GM12864 (cell line): ENCODE data around the gene SIRT1.

Source experiments
- DNase-seq: peaks from one replicate; pipeline ENCODE4 v3.0.0-alpha.2; 2011; ENCODE audit warnings: low read depth
- H3K4me3 ChIP-seq: 2 replicates; pipeline ENCODE4 v1.5.1; 2011; ENCODE audit warnings: mild to moderate bottlenecking, low read depth, low read length, control low read depth
- TF ChIP-seq, protein P1 (sequence below): IDR thresholded peaks from 2 replicates; pipeline ENCODE4 v1.5.1; 2011; ENCODE audit warnings: low read depth, mild to moderate bottlenecking, moderate library complexity, low read length, control low read depth, inconsistent platforms; ENCODE audit errors: missing control alignments

SIRT1 gene

DNA sequence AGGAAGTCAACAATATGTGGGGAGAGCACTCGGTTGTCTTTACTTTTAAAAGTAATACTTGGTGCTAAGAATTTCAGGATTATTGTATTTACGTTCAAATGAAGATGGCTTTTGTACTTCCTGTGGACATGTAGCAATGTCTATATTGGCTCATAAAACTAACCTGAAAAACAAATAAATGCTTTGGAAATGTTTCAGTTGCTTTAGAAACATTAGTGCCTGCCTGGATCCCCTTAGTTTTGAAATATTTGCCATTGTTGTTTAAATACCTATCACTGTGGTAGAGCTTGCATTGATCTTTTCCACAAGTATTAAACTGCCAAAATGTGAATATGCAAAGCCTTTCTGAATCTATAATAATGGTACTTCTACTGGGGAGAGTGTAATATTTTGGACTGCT lies 32.7 kb downstream of the SIRT1 start:
- DNase-seq: no peak
- no peak overlapping the region for H3K4me3 ChIP-seq
- TF ChIP-seq, protein P1, sequence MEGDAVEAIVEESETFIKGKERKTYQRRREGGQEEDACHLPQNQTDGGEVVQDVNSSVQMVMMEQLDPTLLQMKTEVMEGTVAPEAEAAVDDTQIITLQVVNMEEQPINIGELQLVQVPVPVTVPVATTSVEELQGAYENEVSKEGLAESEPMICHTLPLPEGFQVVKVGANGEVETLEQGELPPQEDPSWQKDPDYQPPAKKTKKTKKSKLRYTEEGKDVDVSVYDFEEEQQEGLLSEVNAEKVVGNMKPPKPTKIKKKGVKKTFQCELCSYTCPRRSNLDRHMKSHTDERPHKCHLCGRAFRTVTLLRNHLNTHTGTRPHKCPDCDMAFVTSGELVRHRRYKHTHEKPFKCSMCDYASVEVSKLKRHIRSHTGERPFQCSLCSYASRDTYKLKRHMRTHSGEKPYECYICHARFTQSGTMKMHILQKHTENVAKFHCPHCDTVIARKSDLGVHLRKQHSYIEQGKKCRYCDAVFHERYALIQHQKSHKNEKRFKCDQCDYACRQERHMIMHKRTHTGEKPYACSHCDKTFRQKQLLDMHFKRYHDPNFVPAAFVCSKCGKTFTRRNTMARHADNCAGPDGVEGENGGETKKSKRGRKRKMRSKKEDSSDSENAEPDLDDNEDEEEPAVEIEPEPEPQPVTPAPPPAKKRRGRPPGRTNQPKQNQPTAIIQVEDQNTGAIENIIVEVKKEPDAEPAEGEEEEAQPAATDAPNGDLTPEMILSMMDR: no peak

DNA sequence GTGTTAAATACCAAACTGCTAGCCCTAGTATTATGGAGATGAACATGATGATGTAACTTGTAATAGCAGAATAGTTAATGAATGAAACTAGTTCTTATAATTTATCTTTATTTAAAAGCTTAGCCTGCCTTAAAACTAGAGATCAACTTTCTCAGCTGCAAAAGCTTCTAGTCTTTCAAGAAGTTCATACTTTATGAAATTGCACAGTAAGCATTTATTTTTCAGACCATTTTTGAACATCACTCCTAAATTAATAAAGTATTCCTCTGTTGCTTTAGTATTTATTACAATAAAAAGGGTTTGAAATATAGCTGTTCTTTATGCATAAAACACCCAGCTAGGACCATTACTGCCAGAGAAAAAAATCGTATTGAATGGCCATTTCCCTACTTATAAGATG lies 33.2 kb downstream of the SIRT1 start:
- no peak for DNase-seq
- no peak overlapping the region for H3K4me3 ChIP-seq
- TF ChIP-seq, protein P1: no peak

DNA sequence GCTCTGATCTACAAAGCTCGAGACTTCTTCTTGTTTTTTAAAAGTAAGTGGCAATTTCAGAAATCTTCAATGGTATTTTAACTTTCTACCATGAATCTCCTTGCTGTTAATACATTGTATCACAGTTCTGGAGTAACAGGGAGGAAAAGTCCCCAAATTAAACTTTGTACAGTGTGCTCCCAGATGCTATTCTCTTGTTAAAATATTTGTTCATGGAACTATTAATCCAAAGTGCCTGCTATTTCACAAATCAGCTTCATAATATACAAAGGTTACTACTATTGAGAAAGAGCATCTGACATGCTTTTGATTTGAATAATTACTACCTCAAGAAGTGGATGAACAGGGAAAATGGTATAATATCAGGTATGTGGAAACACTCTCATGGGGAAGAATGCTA lies 36.6 kb downstream of the SIRT1 start:
- TF ChIP-seq, protein P1: no peak
- DNase-seq: no peak
- H3K4me3 ChIP-seq: no peak overlapping the region

DNA sequence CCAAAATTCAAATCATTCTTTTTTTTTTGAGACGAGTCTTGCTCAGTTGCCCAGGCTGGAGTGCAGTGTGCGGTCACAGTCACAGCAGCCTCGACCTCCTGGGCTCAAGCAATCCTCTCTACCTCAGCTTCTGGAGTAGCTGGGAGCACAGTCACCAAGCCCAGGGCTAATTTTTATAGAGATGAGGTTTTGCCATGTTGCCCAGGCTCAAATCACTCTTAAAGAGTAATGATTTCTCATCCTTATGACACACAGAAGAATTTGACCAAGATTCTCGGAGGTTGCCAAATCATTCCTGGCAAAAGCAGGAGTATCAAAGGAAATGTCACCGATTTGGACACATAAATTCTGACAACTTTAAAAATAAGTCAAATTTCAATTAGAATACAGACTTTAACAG lies 39.1 kb downstream of the SIRT1 start:
- H3K4me3 ChIP-seq: no peak overlapping the region
- TF ChIP-seq, protein P1: no peak
- DNase-seq: no peak

DNA sequence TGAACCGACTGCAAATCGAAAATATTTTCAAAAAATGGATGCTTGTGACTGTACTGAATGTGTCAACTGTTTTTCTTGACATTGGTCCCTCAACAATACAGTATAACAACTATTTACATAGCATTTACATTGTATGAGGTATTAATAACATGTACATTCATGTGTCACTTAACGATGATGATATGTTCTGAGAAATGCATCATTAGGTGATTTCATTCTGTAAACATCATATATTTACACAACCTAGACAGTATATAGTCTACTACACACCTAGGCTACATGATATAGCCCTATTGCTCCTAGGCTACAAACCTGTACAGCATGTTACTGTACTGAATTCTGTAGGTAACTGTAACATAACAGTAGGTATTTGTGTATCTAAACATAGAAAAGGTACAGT lies 39.7 kb downstream of the SIRT1 start:
- TF ChIP-seq, protein P1: no peak
- H3K4me3 ChIP-seq: no peak overlapping the region
- DNase-seq: no peak

DNA sequence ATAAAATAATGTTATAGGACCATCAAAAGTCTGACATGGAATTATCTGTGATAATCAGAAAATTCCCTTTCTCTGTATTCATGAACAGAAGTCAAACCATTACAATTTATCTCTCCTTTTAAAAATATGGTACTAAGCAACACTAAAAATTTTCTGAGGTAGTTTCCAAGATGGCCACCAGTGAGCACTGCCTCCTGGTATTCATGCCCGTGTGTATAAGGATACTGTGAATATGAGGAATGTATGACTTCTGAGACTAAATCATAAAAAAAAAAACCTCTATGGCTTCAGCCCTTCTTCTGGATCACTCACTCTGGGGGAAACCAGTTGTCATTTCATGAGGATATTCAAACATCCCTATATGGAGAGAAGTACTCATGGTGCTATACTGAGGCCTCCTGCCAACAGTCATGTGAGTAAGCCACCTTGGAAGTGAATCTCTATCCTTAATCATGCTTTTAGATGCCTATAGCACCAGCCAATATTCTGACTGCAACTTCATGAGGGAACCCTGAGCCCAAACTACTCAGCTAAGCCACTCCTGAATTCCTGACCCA lies 41.1 kb downstream of the SIRT1 start:
- no peak overlapping the region for H3K4me3 ChIP-seq
- TF ChIP-seq, protein P1: no peak
- no peak for DNase-seq

DNA sequence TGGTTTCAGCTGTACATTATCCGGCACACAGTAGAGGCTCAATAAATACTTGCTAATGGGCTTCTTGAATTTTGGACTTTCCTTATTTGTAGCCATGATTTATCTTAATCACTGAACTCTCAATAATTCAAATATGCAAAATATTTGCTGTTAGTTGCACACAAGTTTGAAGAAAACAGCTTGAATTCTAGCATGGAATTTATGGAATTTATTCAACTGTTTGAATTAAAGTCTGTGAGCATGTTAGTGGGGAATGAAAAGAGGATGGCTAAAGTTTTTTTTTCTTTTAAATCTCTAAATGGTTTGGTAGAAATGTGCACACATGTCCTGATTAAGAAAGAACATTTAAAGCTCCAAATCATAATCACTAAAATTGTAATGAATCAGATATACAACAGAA lies 42.5 kb downstream of the SIRT1 start:
- DNase-seq: no peak
- TF ChIP-seq, protein P1: no peak
- H3K4me3 ChIP-seq: no peak overlapping the region
